ENCODE data around the gene KLHDC10. TPM values are rescaled to one million over a fixed set of nuclear protein-coding genes. Genes with fewer than 3 reads are reported as not detected.

The KLHDC10 gene
- total and polyA plus RNA-seq, 2 experiments from 2014 or later, result 3.4 to 18.2 TPM

GRCh38 chr7:130127404-130127803 is 57.1 kb downstream of the KLHDC10 start:
- H3K27ac ChIP-seq, result no peak overlapping the region
- no peaks in the 10 kb centered on the region for H3K4me1 ChIP-seq (ENCODE audit: insufficient read depth)
- in situ Hi-C loops (cut with MboI), result no loop called here
- no peak overlapping the region for H3K4me3 ChIP-seq
- H3K4me2 ChIP-seq (ENCODE audit: unreplicated experiment), result no peak overlapping the region
- no peaks in the 10 kb centered on the region for H3F3A ChIP-seq (ENCODE audit: insufficient read depth)
- H3K27me3 ChIP-seq (replicated peaks; ENCODE audit: insufficient read depth), result no peaks in the 10 kb centered on the region
- TF ChIP-seq EZH2phosphoT487 (IDR thresholded peaks at IDR 0.05; ENCODE audit: insufficient read depth, low read depth), result no peak
- TF ChIP-seq EZH2 (IDR thresholded peaks at IDR 0.05; ENCODE audit: insufficient read depth, poor library complexity, severe bottlenecking), result no peak
- no peak overlapping the region for H3K9ac ChIP-seq
- no peaks in the 10 kb centered on the region for H3K79me2 ChIP-seq (ENCODE audit: insufficient read depth)
- 75 to 76% methylated on average over 2 of the region's 2 CpGs for WGBS, 2 experiments (ENCODE audit: low coverage in 1 of 2, low lambda C conversion rate in 2 of 2, missing lambda C conversion rate in 2 of 2)
- no peak for DNase-seq
- H3K36me3 ChIP-seq (ENCODE audit: low read depth), result peaks cover 37% of the 10 kb centered on the region
- H3K9me2 ChIP-seq (ENCODE audit: insufficient read depth), result no peaks in the 10 kb centered on the region
- H3K9me3 ChIP-seq (ENCODE audit: low read depth), result no peaks in the 10 kb centered on the region
- no peak overlapping the region for H2AFZ ChIP-seq
- H4K20me1 ChIP-seq (ENCODE audit: insufficient read depth), result no peaks in the 10 kb centered on the region

GRCh38 chr7:130127821-130128317 is 57.5 kb downstream of the KLHDC10 start:
- no peaks in the 10 kb centered on the region for H3K9me2 ChIP-seq (ENCODE audit: insufficient read depth)
- no peak overlapping the region for H3K4me3 ChIP-seq
- no peaks in the 10 kb centered on the region for H3K4me1 ChIP-seq (ENCODE audit: insufficient read depth)
- DNase-seq, result no peak
- no peak overlapping the region for H3K4me2 ChIP-seq (ENCODE audit: unreplicated experiment)
- H3F3A ChIP-seq (ENCODE audit: insufficient read depth), result no peaks in the 10 kb centered on the region
- no peak overlapping the region for H3K27ac ChIP-seq
- peaks cover 35% of the 10 kb centered on the region for H3K36me3 ChIP-seq (ENCODE audit: low read depth)
- no peak overlapping the region for H2AFZ ChIP-seq
- no peak for TF ChIP-seq EZH2 (IDR thresholded peaks at IDR 0.05; ENCODE audit: insufficient read depth, poor library complexity, severe bottlenecking)
- no peaks in the 10 kb centered on the region for H3K9me3 ChIP-seq (ENCODE audit: low read depth)
- no peaks in the 10 kb centered on the region for H3K27me3 ChIP-seq (replicated peaks; ENCODE audit: insufficient read depth)
- H4K20me1 ChIP-seq (ENCODE audit: insufficient read depth), result no peaks in the 10 kb centered on the region
- WGBS, 2 experiments (ENCODE audit: low coverage in 1 of 2, low lambda C conversion rate in 2 of 2, missing lambda C conversion rate in 2 of 2), result 5 to 21% methylated on average over 1 of the region's 1 CpG
- H3K79me2 ChIP-seq (ENCODE audit: insufficient read depth), result no peaks in the 10 kb centered on the region
- in situ Hi-C loops (cut with MboI), result no loop called here
- no peak overlapping the region for H3K9ac ChIP-seq

GRCh38 chr7:130129011-130129411 is 58.7 kb downstream of the KLHDC10 start:
- Histone ChIP-seq H3K36me3 (ENCODE audit: low read depth) (peaks cover 28% of the 10 kb centered on the region), H3K4me1 (ENCODE audit: insufficient read depth) (no peaks in the 10 kb centered on the region), H2AFZ (no peak overlapping the region), H3K9ac (no peak overlapping the region), H3K9me2 (ENCODE audit: insufficient read depth) (no peaks in the 10 kb centered on the region), H3K79me2 (ENCODE audit: insufficient read depth) (no peaks in the 10 kb centered on the region), H4K20me1 (ENCODE audit: insufficient read depth) (no peaks in the 10 kb centered on the region), H3K4me3 (no peak overlapping the region), H3K9me3 (ENCODE audit: low read depth) (no peaks in the 10 kb centered on the region), H3F3A (ENCODE audit: insufficient read depth) (no peaks in the 10 kb centered on the region), H3K27me3 (replicated peaks; ENCODE audit: insufficient read depth) (no peaks in the 10 kb centered on the region), H3K4me2 (ENCODE audit: unreplicated experiment) (no peak overlapping the region), H3K27ac (no peak overlapping the region)
- in situ Hi-C loops (cut with MboI), result no loop called here
- TF ChIP-seq EZH2 (IDR thresholded peaks at IDR 0.05; ENCODE audit: insufficient read depth, poor library complexity, severe bottlenecking) (no peak), EZH2phosphoT487 (IDR thresholded peaks at IDR 0.05; ENCODE audit: insufficient read depth, low read depth) (no peak)
- WGBS, 2 experiments (ENCODE audit: low coverage in 1 of 2, low lambda C conversion rate in 2 of 2, missing lambda C conversion rate in 2 of 2), result 75 to 76% methylated on average over 4 of the region's 4 CpGs
- no peak for DNase-seq

DNA sequence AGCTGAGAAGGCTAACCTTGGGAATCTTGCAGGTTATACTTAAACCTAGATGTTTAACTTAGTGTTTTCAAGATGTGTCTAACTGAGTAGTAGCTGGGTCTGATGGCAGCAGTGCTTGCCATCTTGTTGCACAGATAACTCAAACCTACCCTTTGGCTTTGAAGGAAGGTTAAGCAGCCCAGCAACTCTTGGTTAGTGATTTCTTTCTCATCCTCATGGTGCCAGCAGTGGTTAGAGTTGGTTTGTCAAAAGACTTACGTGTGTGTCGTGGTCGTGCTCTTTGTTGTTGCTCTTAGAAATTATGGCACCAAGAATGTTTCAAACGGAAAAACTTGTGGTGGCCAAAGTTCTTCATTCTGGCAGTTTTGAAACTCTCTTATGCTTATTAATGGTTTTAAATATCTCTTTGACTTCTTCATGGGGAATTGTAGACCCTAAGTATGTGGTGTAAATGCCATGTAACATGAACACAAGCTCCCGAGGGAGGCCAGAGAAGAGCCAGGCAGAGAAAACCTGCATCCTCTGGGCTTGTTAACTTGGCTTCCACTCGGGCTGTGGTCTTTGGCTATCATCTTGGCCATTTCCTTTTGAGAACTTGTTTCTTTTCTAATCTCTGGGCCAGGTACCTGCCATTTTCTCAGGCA is 61.0 kb downstream of the KLHDC10 start:
- no peak overlapping the region for H3K9ac ChIP-seq
- no peaks in the 10 kb centered on the region for H3K9me3 ChIP-seq (ENCODE audit: low read depth)
- TF ChIP-seq EZH2 (IDR thresholded peaks at IDR 0.05; ENCODE audit: insufficient read depth, poor library complexity, severe bottlenecking), result no peak
- no peak for TF ChIP-seq EZH2phosphoT487 (IDR thresholded peaks at IDR 0.05; ENCODE audit: insufficient read depth, low read depth)
- H3K27me3 ChIP-seq (replicated peaks; ENCODE audit: insufficient read depth), result no peaks in the 10 kb centered on the region
- H2AFZ ChIP-seq, result no peak overlapping the region
- H3K79me2 ChIP-seq (ENCODE audit: insufficient read depth), result no peaks in the 10 kb centered on the region
- H3K36me3 ChIP-seq (ENCODE audit: low read depth), result peaks cover 15% of the 10 kb centered on the region
- no peaks in the 10 kb centered on the region for H3F3A ChIP-seq (ENCODE audit: insufficient read depth)
- H3K4me3 ChIP-seq, result no peak overlapping the region
- no peak overlapping the region for H3K27ac ChIP-seq
- H4K20me1 ChIP-seq (ENCODE audit: insufficient read depth), result no peaks in the 10 kb centered on the region
- DNase-seq, result no peak
- in situ Hi-C loops (cut with MboI), result no loop called here
- WGBS, 2 experiments (ENCODE audit: low coverage in 1 of 2, low lambda C conversion rate in 2 of 2, missing lambda C conversion rate in 2 of 2), result 92 to 96% methylated on average over 6 of the region's 6 CpGs
- no peaks in the 10 kb centered on the region for H3K9me2 ChIP-seq (ENCODE audit: insufficient read depth)
- peaks cover 10% of the 10 kb centered on the region; the same call in 1 of the 2 replicates for H3K4me1 ChIP-seq (ENCODE audit: insufficient read depth)
- H3K4me2 ChIP-seq (ENCODE audit: unreplicated experiment), result no peak overlapping the region
